Body of pancreas (tissue), 4 donors: Measurements from ENCODE around the gene NUDT3. TPM values are rescaled to one million over a fixed set of nuclear protein-coding genes. Genes with fewer than 3 reads are reported as not detected.

Experiments used
- ATAC-seq: fragments of 150-250 bp; one replicate; pipeline ENCODE4 v1.9.1; 2016
- DNase-seq, 4 donors: peaks; one replicate each; pipeline ENCODE4 v3.0.0-alpha.2; 2019
- H3K27ac ChIP-seq, 4 donors: fragments of 200-600 bp; sonication (generic); 1 replicate in 3 of 4; 2 replicates in 1 of 4; pipeline versions ENCODE4 v1.5.1 to v1.6.1; 2016 to 2019; ENCODE audit warnings: mild to moderate bottlenecking in 1 of 4, mixed read lengths in 1 of 4, moderate library complexity in 1 of 4
- H3K27me3 ChIP-seq, 2 donors: fragments of 200-600 bp; sonication (generic); one replicate each; pipeline ENCODE4 v1.6.0; 2016; ENCODE audit warnings: mild to moderate bottlenecking in 1 of 2
- H3K36me3 ChIP-seq, 2 donors: fragments of 200-600 bp; sonication (generic); replicated peaks in 1 of 2; 2 replicates each; pipeline ENCODE4 v1.5.1; 2016; ENCODE audit warnings: low read depth in 2 of 2; ENCODE audit not compliant: insufficient read depth in 1 of 2
- H3K4me1 ChIP-seq: fragments of 200-600 bp; sonication (generic); one replicate; pipeline ENCODE4 v1.6.0; 2016
- H3K4me3 ChIP-seq, 2 donors: fragments of 200-600 bp; sonication (generic); 1 replicate in 1 of 2; 2 replicates in 1 of 2; pipeline ENCODE4 v1.5.1; 2016 to 2019
- H3K9me3 ChIP-seq, 3 donors: fragments of 200-600 bp; sonication (generic); 1 replicate in 2 of 3; 2 replicates in 1 of 3; pipeline ENCODE4 v1.5.1; 2016
- CTCF ChIP-seq, 7 experiments: fragments of 450-650 bp in 4 of 7; fragments of 200-600 bp in 3 of 7; sonication (generic) in 3 of 7; IDR thresholded peaks; one replicate each; pipeline ENCODE4 v1.5.1; 2016 to 2019; ENCODE audit warnings: antibody characterized with exemption in 7 of 7
- POLR2A ChIP-seq, 3 donors: fragments of 450-650 bp; IDR thresholded peaks; one replicate each; pipeline ENCODE4 v1.6.1; 2016; ENCODE audit warnings: antibody characterized with exemption in 3 of 3, mild to moderate bottlenecking in 2 of 3
- WGBS, 2 donors: methylation state at CpG; one replicate each; pipeline ENCODE4 v1.1.5; 2017; 5-methylcytosine and 5-hydroxymethylcytosine counted together
- intact Hi-C: fragments of 100-400 bp; cut with DNase I; formaldehyde crosslinking; loops from one replicate; pipeline ENCODE4 v1.15.1; 2023
- total RNA-seq, 2 donors: library from RNA; depleted of rRNA; stranded (reverse); fragments of >200 nt; gene quantifications; one replicate each; pipeline ENCODE4 v1.1.0, GENCODE V29; 2016

Gene NUDT3
- total RNA-seq, 2 donors from 2014 or later = 14.2 to 22.1 TPM

- WGBS, 2 donors = 87 to 88% methylated on average over 3 of the region's 3 CpGs
- Histone ChIP-seq H3K27me3 (no peaks in the 10 kb centered on the region), H3K4me1 (peaks cover 17% of the 10 kb centered on the region), H3K27ac (peak overlapping the region in 1 of 4 donors; percentile 4), H3K4me3 (no peak overlapping the region), H3K36me3 (no peaks in the 10 kb centered on the region), H3K9me3 (no peaks in the 10 kb centered on the region)
- ATAC-seq (no peak), DNase-seq (no peak)
- intact Hi-C loops = no loop called here
- no peak for TF ChIP-seq CTCF (IDR thresholded peaks at IDR 0.05)
- TF ChIP-seq POLR2A (IDR thresholded peaks at IDR 0.05) = no peak
Measured at GRCh38 chr6:34340906-34341480, 51.5 kb downstream of the NUDT3 start.

- Histone ChIP-seq H3K4me1 (peaks cover 17% of the 10 kb centered on the region), H3K4me3 (no peak overlapping the region), H3K36me3 (no peaks in the 10 kb centered on the region), H3K9me3 (no peaks in the 10 kb centered on the region), H3K27ac (no peak overlapping the region), H3K27me3 (no peaks in the 10 kb centered on the region)
- TF ChIP-seq POLR2A (IDR thresholded peaks at IDR 0.05) (no peak), CTCF (IDR thresholded peaks at IDR 0.05) (no peak)
- WGBS, 2 donors = 90 to 92% methylated on average over 3 of the region's 3 CpGs
- DNase-seq (no peak), ATAC-seq (no peak)
- intact Hi-C loops = no loop called here
Measured at GRCh38 chr6:34340394-34340793, 52.1 kb downstream of the NUDT3 start.

GRCh38 chr6:34339971-34340370 is 52.5 kb downstream of the NUDT3 start:
- peaks cover 17% of the 10 kb centered on the region for H3K4me1 ChIP-seq
- ATAC-seq = no peak
- no peak for DNase-seq
- no peak for TF ChIP-seq POLR2A (IDR thresholded peaks at IDR 0.05)
- no peak for TF ChIP-seq CTCF (IDR thresholded peaks at IDR 0.05)
- WGBS, 2 donors = 86 to 93% methylated on average over 3 of the region's 3 CpGs
- intact Hi-C loops = no loop called here
- no peak overlapping the region for H3K4me3 ChIP-seq
- no peaks in the 10 kb centered on the region for H3K9me3 ChIP-seq
- no peaks in the 10 kb centered on the region for H3K27me3 ChIP-seq
- no peak overlapping the region for H3K27ac ChIP-seq
- H3K36me3 ChIP-seq = no peaks in the 10 kb centered on the region

GRCh38 chr6:34339432-34339831 is 53.0 kb downstream of the NUDT3 start:
- H3K9me3 ChIP-seq = no peaks in the 10 kb centered on the region
- H3K4me1 ChIP-seq = peaks cover 17% of the 10 kb centered on the region
- H3K27ac ChIP-seq = no peak overlapping the region
- TF ChIP-seq POLR2A (IDR thresholded peaks at IDR 0.05) (no peak), CTCF (IDR thresholded peaks at IDR 0.05) (no peak)
- H3K4me3 ChIP-seq = no peak overlapping the region
- intact Hi-C loops = no loop called here
- DNase-seq (no peak), ATAC-seq (no peak)
- WGBS, 2 donors = 7 to 14% methylated on average over 1 of the region's 1 CpG
- no peaks in the 10 kb centered on the region for H3K36me3 ChIP-seq
- H3K27me3 ChIP-seq = no peaks in the 10 kb centered on the region

GRCh38 chr6:34338811-34339210 is 53.7 kb downstream of the NUDT3 start:
- intact Hi-C loops = no loop called here
- ATAC-seq (no peak), DNase-seq (no peak)
- no peak overlapping the region for H3K4me3 ChIP-seq
- no peaks in the 10 kb centered on the region for H3K9me3 ChIP-seq
- no peaks in the 10 kb centered on the region for H3K27me3 ChIP-seq
- 92 to 100% methylated on average over 1 of the region's 1 CpG for WGBS, 2 donors
- peaks cover 17% of the 10 kb centered on the region for H3K4me1 ChIP-seq
- no peaks in the 10 kb centered on the region for H3K36me3 ChIP-seq
- TF ChIP-seq CTCF (IDR thresholded peaks at IDR 0.05) = no peak
- TF ChIP-seq POLR2A (IDR thresholded peaks at IDR 0.05) = no peak
- no peak overlapping the region for H3K27ac ChIP-seq
